ENCODE results near the gene CCDC88B. TPM values are rescaled to one million over a fixed set of nuclear protein-coding genes. Genes with fewer than 3 reads are reported as not detected.
A peak's percentile ranks its signal among the peaks of the same experiment; 100 is the strongest.

The CCDC88B gene
- total and polyA plus RNA-seq, 9 of the 15 experiments (the other 6 are each of a cell fraction or from before 2014, with no cell fraction given) = 0.13 to 18.1 (median 7.9) TPM

GRCh38 chr11:64351136-64351631, 11.2 kb downstream of the CCDC88B start:
- BruUV-seq (replicated peaks) = no TSS peak
- POLR2A ChIA-PET = interaction anchor here (0.5 to 1.1 kb wide), 3 partner anchors 9 to 282 kb away, joined by 3 to 5 read pairs (median 3); no protein-coding TSS in a partner anchor
- H3K4me3 ChIP-seq = no peak overlapping the region
- no peaks in the 10 kb centered on the region for H3K9me3 ChIP-seq (replicated peaks; ENCODE audit: control insufficient read depth, insufficient read depth, low read depth, low read length)
- H3K36me3 ChIP-seq (ENCODE audit: control insufficient read depth, insufficient read depth, low read length) = no peaks in the 10 kb centered on the region
- DNase-seq (ENCODE audit: extremely low read depth in 1 of 4, low spot score in 3 of 4) = no peak
- no peak overlapping the region for H3K4me2 ChIP-seq (ENCODE audit: insufficient read depth, low read length)
- no peak overlapping the region for H3K27ac ChIP-seq (ENCODE audit: extremely low read depth, low read depth, low read length)
- 56% methylated on average over 18 of the region's 18 CpGs for WGBS (ENCODE audit: insufficient coverage, low coverage, missing lambda C conversion rate)
- no peak for ATAC-seq
- no peak for FAIRE-seq
- no peaks in the 10 kb centered on the region for H4K20me1 ChIP-seq (replicated peaks; ENCODE audit: control insufficient read depth, insufficient read depth, low read length)
- no peaks in the 10 kb centered on the region for H3K9me1 ChIP-seq (ENCODE audit: control insufficient read depth, insufficient read depth, low read length)
- intact Hi-C loops (cut with micrococcal nuclease) = no loop called here
- H3K79me2 ChIP-seq (ENCODE audit: control insufficient read depth, insufficient read depth, low read length) = peaks cover 3% of the 10 kb centered on the region; the same call in 1 of the 3 replicates
- H3K27me3 ChIP-seq (ENCODE audit: control insufficient read depth in 2 of 2, insufficient read depth in 2 of 2, low read length in 2 of 2) = no peaks in the 10 kb centered on the region
- CTCF ChIA-PET (ENCODE audit: low intra/inter-chr PET ratio) = no interaction called here
- H2AFZ ChIP-seq (ENCODE audit: low read depth, low read length) = no peak overlapping the region
- peaks cover 6 to 67% of the 10 kb centered on the region in 2 experiments; a peak in 4 of 5 replicates for H3K4me1 ChIP-seq (replicated peaks in 1 of 2; ENCODE audit: control insufficient read depth in 2 of 2, insufficient read depth in 2 of 2, low read length in 2 of 2)
- 0 out of 4 replicates have a peak overlapping the region, but pooled peaks of 1 of the 2 experiments have one; percentile 1 for H3K9ac ChIP-seq (ENCODE audit: insufficient read depth in 1 of 2, low read depth in 2 of 2, low read length in 2 of 2)
- TF ChIP-seq, protein P1, sequence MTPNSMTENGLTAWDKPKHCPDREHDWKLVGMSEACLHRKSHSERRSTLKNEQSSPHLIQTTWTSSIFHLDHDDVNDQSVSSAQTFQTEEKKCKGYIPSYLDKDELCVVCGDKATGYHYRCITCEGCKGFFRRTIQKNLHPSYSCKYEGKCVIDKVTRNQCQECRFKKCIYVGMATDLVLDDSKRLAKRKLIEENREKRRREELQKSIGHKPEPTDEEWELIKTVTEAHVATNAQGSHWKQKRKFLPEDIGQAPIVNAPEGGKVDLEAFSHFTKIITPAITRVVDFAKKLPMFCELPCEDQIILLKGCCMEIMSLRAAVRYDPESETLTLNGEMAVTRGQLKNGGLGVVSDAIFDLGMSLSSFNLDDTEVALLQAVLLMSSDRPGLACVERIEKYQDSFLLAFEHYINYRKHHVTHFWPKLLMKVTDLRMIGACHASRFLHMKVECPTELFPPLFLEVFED (CRISPR knock-in tag; conservative IDR thresholded peaks at IDR 0.05) = no peak
- TF ChIP-seq STAT5A (IDR thresholded peaks at IDR 0.05; ENCODE audit: borderline replicate concordance, low read length) (no peak), HOMEZ (CRISPR knock-in tag; IDR thresholded peaks at IDR 0.05) (no peak), CTBP1 (IDR thresholded peaks at IDR 0.05; ENCODE audit: borderline replicate concordance) (no peak), C11orf30 (IDR thresholded peaks at IDR 0.05; ENCODE audit: low read depth) (no peak), FOXJ3 (CRISPR knock-in tag; IDR thresholded peaks at IDR 0.05) (no peak), ZNF174 (CRISPR knock-in tag; IDR thresholded peaks at IDR 0.05) (no peak), U2AF1 (optimal IDR thresholded peaks at IDR 0.05; ENCODE audit: low read depth, low read length) (no peak), DIDO1 (tag; IDR thresholded peaks at IDR 0.05; ENCODE audit: low read depth) (no peak)
- in situ Hi-C loops (cut with MboI) = no loop called here
